BJ (cell line): Measurements from ENCODE around the gene NOP53. TPM values are rescaled to one million over a fixed set of nuclear protein-coding genes. Genes with fewer than 3 reads are reported as not detected.
A peak's percentile ranks its signal among the peaks of the same experiment; 100 is the strongest.

Experiments
- CTCF ChIA-PET: fragments of 350-600 bp; formaldehyde crosslinking; extraction: SDS; loops from one replicate; lab custom pipeline; 2021; ENCODE audit warnings: antibody characterized with exemption, inconsistent platforms; lab: Yijun Ruan, JAX
- POLR2A ChIA-PET: fragments of 300-600 bp; sonication (Branson Sonifier 250); formaldehyde crosslinking; extraction: SDS; loops from one replicate; lab custom pipeline; 2021; ENCODE audit warnings: antibody characterized with exemption; lab: Charles Lee
- DNase-seq: peaks from one replicate; pipeline ENCODE4 v3.0.0-alpha.2; 2011; ENCODE audit warnings: low read depth
- H3K27me3 ChIP-seq: 2 replicates; pipeline ENCODE4 v1.6.0; 2011; ENCODE audit warnings: low read length; ENCODE audit not compliant: control insufficient read depth, insufficient read depth
- H3K36me3 ChIP-seq: 2 replicates; pipeline ENCODE4 v1.5.1; 2011; ENCODE audit warnings: low read length; ENCODE audit not compliant: control insufficient read depth, insufficient read depth
- H3K4me3 ChIP-seq: 2 replicates; pipeline ENCODE4 v1.5.1; 2011; ENCODE audit warnings: low read depth, mild to moderate bottlenecking, control low read depth, low read length
- polyA plus RNA-seq: library from polyadenylated mRNA; depleted of rRNA; stranded (reverse); fragments of >200 nt; gene quantifications from 2 replicates; pipeline ENCODE4 v1.2.3, GENCODE V29; 2011
- TF ChIP-seq, protein P1 (sequence below): IDR thresholded peaks from 2 replicates; pipeline ENCODE4 v1.5.1; 2011; ENCODE audit warnings: low read depth, mild to moderate bottlenecking, control low read depth, inconsistent platforms, low read length, moderate library complexity; ENCODE audit not compliant: insufficient read depth

The NOP53 gene
- polyA plus RNA-seq, 1 experiment, result 135 TPM

DNA sequence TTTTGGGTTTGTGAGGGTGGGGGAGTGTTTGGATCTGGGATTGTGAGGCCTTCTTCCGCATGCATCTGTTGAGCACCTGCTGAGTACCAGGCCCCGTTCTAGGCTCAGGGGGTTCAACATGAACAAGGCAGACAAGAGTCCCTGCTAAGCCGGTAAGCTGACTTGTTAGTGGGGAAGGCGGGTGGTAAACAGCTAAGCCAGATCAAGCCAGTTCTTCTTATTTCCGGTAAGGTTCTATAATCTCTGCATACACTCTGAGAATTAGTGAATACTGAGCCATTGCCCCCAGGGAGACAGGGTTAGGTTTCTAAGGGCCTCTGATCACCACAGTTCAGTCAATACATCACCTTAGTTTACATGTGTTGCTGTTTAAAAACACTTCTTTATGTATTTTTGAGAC is 42.0 kb upstream of the NOP53 start:
- ChIA-PET POLR2A (no interaction called here), CTCF (interaction anchor here (0.6 to 19.3 kb wide), 8 partner anchors 9 to 271 kb away, joined by 3 to 428 read pairs (median 4); partner anchors contain the start of gene EHD2)
- TF ChIP-seq, protein P1, sequence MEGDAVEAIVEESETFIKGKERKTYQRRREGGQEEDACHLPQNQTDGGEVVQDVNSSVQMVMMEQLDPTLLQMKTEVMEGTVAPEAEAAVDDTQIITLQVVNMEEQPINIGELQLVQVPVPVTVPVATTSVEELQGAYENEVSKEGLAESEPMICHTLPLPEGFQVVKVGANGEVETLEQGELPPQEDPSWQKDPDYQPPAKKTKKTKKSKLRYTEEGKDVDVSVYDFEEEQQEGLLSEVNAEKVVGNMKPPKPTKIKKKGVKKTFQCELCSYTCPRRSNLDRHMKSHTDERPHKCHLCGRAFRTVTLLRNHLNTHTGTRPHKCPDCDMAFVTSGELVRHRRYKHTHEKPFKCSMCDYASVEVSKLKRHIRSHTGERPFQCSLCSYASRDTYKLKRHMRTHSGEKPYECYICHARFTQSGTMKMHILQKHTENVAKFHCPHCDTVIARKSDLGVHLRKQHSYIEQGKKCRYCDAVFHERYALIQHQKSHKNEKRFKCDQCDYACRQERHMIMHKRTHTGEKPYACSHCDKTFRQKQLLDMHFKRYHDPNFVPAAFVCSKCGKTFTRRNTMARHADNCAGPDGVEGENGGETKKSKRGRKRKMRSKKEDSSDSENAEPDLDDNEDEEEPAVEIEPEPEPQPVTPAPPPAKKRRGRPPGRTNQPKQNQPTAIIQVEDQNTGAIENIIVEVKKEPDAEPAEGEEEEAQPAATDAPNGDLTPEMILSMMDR, result no peak
- Histone ChIP-seq H3K4me3 (no peak overlapping the region), H3K27me3 (no peaks in the 10 kb centered on the region), H3K36me3 (peaks cover 21% of the 10 kb centered on the region)
- no peak for DNase-seq

DNA sequence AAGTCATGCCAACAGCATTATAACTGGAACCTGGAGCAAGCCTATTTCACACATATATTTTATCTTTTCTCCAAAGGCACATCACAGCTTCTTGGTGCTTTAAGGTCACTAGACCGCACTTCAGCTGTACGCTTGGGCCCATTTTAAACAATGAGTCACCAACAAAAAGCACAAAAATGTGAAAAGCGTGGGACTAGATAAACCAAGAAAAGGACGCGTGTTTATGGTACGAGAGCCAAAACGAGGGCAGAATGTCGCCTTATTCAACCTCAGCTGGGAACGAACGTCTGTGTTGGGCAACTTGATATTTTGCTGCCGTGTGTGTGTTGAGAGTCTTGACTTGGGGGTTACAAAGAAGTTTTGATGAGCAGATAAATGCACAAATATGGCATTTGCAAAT is 41.3 kb upstream of the NOP53 start:
- Histone ChIP-seq H3K36me3 (peaks cover 16% of the 10 kb centered on the region), H3K27me3 (no peaks in the 10 kb centered on the region), H3K4me3 (no peak overlapping the region)
- DNase-seq, result no peak
- POLR2A ChIA-PET, result no interaction called here
- CTCF ChIA-PET, result interaction anchor here (0.6 to 19.3 kb wide), 5 partner anchors 8 to 272 kb away, joined by 3 to 428 read pairs (median 5); partner anchors contain the start of gene EHD2
- TF ChIP-seq, protein P1, result no peak

DNA sequence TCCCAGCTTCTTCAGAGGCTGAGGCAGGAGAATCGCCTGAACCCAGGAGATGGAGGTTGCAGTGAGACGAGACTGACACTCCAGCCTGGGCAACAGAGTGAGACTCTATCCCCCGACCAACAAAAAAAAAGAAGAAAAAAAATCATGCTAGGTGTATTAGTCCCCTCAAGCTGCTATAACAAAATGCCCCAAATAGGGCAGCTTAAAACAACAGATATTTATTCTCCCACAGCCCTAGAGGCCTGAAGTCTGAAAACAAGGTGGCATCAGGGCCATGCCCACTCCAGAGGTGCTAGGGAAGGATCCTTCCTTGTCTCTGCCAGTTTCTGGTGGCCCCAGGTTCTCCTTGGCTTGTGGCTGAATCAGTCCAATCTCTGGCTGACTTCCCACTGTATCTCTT is 40.7 kb upstream of the NOP53 start:
- ChIA-PET CTCF (interaction anchor here (0.8 to 19.3 kb wide), 5 partner anchors 8 to 273 kb away, joined by 3 to 428 read pairs (median 4); partner anchors contain the start of genes EHD2 and KPTN), POLR2A (no interaction called here)
- no peaks in the 10 kb centered on the region for H3K27me3 ChIP-seq
- no peak for DNase-seq
- TF ChIP-seq, protein P1, result no peak
- H3K36me3 ChIP-seq, result peaks cover 13% of the 10 kb centered on the region
- no peak overlapping the region for H3K4me3 ChIP-seq

DNA sequence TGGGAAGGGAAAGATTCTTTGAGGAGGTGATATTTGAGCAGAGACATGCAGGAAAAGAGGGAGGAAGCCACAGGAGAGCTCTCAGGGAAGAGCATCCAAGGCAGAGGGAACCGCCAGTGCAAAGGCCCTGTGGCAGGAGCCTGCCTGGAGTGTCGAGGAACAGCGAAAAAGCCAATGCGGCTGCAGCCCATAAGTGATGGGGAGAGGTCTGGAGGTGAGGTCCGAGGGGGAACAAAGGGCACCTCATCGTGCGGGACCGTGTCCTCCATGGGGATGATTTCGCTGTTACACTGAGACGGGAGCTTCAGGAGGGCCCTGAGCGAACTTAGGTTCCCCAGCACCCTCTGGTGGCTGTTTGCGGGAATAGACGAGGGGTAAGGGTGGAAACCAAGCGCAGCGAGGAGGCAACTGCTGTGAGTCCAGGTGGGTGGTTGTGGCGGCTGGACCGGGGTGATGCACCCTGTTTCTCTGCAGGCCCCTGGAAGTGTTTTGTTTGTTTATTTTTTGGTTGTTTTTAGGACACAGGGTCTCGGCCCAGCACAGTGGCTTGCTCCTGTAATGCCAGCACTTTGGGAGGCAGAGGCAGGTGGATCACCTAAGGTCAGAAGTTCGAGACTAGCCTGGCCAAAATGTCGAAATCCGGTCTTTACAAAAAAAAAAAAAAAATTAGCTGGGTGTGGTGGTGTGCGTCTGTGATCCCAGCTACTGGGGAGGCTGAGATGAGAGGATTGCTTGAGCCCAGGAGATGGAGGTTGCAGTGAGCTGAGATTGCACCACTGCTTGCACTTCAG is 38.0 kb upstream of the NOP53 start:
- DNase-seq, result no peak
- no peak overlapping the region for H3K4me3 ChIP-seq
- H3K36me3 ChIP-seq, result peaks cover 7% of the 10 kb centered on the region
- H3K27me3 ChIP-seq, result no peaks in the 10 kb centered on the region
- TF ChIP-seq, protein P1, result peak; percentile 93
- ChIA-PET POLR2A (interaction anchor here (0.7 kb wide), 1 partner anchor 12 kb away, joined by 4 read pairs; no protein-coding TSS in a partner anchor), CTCF (interaction anchor here (0.6 to 19.3 kb wide), 36 partner anchors 9 to 429 kb away, joined by 3 to 428 read pairs (median 4); partner anchors contain the start of genes KPTN, NAPA and NOP53)

DNA sequence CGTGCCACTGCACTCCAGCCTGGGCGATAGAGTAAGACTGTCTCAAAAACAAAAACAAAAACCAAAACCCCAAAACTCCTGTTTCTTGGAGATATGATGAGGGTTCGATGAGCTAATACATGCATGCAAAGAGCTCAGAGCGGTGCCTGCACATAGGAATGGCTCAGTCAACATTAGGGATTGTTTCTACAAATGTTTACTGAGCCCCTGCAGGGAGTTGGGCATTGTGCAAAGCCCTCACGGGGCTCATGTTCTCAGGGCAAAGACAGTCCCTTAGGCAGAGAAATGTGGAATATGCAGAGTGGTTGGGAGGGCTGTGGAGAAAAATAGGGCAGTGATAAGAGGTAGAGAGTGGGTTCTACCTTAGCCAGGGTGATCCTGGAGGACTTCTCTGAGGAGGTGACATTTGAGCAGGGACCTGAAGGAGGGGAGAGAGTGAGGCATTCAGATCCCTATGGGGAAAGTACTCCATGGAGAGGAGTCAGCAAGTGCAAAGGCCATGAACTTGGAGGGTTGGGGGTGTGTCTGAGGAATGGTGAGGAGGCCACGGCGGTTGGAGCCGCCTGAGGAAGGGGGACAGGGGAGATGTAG is 33.6 kb upstream of the NOP53 start:
- H3K4me3 ChIP-seq, result no peak overlapping the region
- POLR2A ChIA-PET, result no interaction called here
- no peak for DNase-seq
- TF ChIP-seq, protein P1, result no peak
- peaks cover 7% of the 10 kb centered on the region for H3K36me3 ChIP-seq
- H3K27me3 ChIP-seq, result no peaks in the 10 kb centered on the region
- CTCF ChIA-PET, result interaction anchor here (1.1 to 19.3 kb wide), 15 partner anchors 8 to 451 kb away, joined by 3 to 428 read pairs (median 12); partner anchors contain the start of gene NOP53
